GM12878 (cell line): ENCODE data around the gene NDUFV2. TPM values are rescaled to one million over a fixed set of nuclear protein-coding genes. Genes with fewer than 3 reads are reported as not detected.

Experiments used
- ATF3 ChIP-seq: IDR thresholded peaks from 2 replicates; pipeline ENCODE4 v1.6.1; 2011; ENCODE audit warnings: low read depth, mild to moderate bottlenecking, low read length, moderate library complexity, borderline replicate concordance; ENCODE audit errors: extremely low read depth
- USF1 ChIP-seq: IDR thresholded peaks from 2 replicates; pipeline ENCODE4 v1.6.1; 2011; ENCODE audit warnings: borderline replicate concordance, low read depth, mild to moderate bottlenecking, moderate library complexity, mixed read lengths, low read length; ENCODE audit not compliant: insufficient read depth; ENCODE audit errors: extremely low read length
- ZBTB33 ChIP-seq: fragments of 450-650 bp; IDR thresholded peaks from 2 replicates; pipeline ENCODE4 v1.6.1; 2017; ENCODE audit warnings: mild to moderate bottlenecking
- ZNF687 ChIP-seq: fragments of 450-650 bp; IDR thresholded peaks from 2 replicates; pipeline ENCODE4 v1.6.1; 2017; ENCODE audit warnings: mild to moderate bottlenecking, moderate library complexity
- polyA plus RNA-seq, 11 experiments: library from polyadenylated mRNA; depleted of rRNA in 4 of 11; unstranded in 6 of 11; stranded (reverse) in 5 of 11; fragments of >200 nt; fragmentation: Nextera tagmentation in 4 of 11; fragmentation: Illumina TruSeq in 1 of 11; extraction: Ambion mirVana in 4 of 11; extraction: Trizol in 1 of 11; gene quantifications; 1 replicate in 1 of 11; 2 replicates in 10 of 11; pipeline versions ENCODE4 v1.2.1 to v1.2.3, GENCODE V29; 2011 to 2016; ENCODE audit warnings: inconsistent platforms in 2 of 11, missing spikeins in 2 of 11, low read depth in 1 of 11
- total RNA-seq, 4 experiments: library from RNA; depleted of rRNA in 3 of 4; stranded (reverse); fragments of >200 nt in 3 of 4; fragmentation: Illumina TruSeq in 1 of 4; extraction: Trizol in 1 of 4; gene quantifications; 2 replicates each; pipeline versions ENCODE4 v1.2.1 to v1.2.3, GENCODE V29; 2013 to 2021

The NDUFV2 gene
- total and polyA plus RNA-seq, 10 of the 15 experiments (the other 5 are each of a cell fraction or from before 2014, with no cell fraction given): 236 to 590 (median 321) TPM

GRCh38 chr18:9137168-9138066, 34.9 kb downstream of the NDUFV2 start (continued):
- TF ChIP-seq ZNF687: 0 out of 2 replicates have a peak, but pooled peaks have one; percentile 52
- no peak for TF ChIP-seq USF1
- no peak for TF ChIP-seq ATF3
- TF ChIP-seq ZBTB33: no peak
- TF ChIP-seq, all 136 proteins: peak for 18
